GM12874 (cell line): Measurements from ENCODE around the gene STEAP3.

Experiments
- TF ChIP-seq, protein P1 (sequence below): IDR thresholded peaks from 2 replicates; pipeline ENCODE4 v1.5.1; 2011; ENCODE audit warnings: low read depth, mild to moderate bottlenecking, control low read depth, low read length, moderate library complexity; ENCODE audit not compliant: insufficient read depth

The STEAP3 gene

DNA sequence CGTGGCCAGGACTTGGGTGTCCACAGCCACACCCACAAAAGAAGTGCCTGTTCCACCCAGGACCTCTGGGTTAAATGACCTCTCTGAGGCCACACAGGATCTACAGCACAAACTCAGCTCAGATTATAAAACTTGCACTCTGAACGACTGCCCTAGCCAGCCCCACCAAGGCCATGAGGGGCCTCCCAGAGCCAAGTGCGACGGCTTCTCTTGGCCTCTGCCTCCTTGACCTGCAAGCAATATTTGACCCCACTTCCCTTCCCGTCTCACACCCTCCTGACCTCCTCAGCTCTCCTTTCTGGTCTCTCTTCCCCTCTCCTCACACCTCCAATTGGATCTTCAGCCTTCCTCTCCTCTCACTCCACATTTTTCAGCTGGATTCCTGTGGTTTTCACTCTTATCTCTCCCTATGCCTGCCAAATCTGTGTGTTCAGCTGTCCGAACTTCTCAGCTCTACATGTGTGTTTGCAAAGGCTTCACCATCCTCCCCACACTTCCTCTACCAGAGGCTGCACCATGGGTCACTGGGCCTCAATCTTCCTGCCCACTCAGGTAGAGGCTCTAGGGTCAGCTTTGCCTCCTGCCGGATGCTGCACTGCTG lies 25.3 kb upstream of the STEAP3 start:
- TF ChIP-seq, protein P1, sequence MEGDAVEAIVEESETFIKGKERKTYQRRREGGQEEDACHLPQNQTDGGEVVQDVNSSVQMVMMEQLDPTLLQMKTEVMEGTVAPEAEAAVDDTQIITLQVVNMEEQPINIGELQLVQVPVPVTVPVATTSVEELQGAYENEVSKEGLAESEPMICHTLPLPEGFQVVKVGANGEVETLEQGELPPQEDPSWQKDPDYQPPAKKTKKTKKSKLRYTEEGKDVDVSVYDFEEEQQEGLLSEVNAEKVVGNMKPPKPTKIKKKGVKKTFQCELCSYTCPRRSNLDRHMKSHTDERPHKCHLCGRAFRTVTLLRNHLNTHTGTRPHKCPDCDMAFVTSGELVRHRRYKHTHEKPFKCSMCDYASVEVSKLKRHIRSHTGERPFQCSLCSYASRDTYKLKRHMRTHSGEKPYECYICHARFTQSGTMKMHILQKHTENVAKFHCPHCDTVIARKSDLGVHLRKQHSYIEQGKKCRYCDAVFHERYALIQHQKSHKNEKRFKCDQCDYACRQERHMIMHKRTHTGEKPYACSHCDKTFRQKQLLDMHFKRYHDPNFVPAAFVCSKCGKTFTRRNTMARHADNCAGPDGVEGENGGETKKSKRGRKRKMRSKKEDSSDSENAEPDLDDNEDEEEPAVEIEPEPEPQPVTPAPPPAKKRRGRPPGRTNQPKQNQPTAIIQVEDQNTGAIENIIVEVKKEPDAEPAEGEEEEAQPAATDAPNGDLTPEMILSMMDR = no peak

- TF ChIP-seq, protein P1 = no peak
Measured at GRCh38 chr2:119201815-119202214, 21.8 kb upstream of the STEAP3 start.

DNA sequence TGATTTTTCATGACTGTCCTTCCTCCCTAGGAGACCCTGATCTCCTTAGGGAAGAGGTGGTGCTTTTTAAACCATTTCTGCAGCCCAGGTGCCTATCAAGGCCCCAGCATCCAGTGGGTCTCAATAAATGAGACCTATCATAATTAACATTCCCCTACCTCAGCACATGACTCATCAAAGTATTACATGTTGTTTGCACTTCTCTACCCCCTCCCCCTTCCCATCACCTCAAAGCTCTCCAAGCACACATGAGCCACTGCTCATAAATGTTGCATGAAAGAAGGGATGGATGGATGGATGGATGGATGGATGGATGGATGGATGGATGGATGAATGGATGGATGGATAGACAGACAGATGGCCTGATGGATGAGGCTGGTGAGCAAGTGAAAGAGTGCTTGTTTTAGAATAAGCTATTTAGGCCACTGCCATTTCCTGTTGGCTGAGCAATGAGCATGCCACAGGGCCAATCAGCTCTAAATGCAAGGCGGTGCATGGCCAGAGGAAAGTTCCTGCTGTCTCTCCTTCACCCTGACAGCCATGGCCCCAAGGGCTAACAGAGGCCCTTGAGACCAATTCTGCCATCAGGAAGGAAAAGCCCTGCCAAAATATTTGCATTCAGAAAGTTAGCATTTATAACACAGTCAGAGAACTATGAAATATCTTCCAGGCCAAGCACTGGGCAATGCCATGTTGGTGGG lies 20.9 kb upstream of the STEAP3 start:
- TF ChIP-seq, protein P1 = no peak

- TF ChIP-seq, protein P1 = no peak
Measured at GRCh38 chr2:119204525-119204924, 19.1 kb upstream of the STEAP3 start.

GRCh38 chr2:119205001-119205706 lies 18.5 kb upstream of the STEAP3 start:
- TF ChIP-seq, protein P1 = no peak

DNA sequence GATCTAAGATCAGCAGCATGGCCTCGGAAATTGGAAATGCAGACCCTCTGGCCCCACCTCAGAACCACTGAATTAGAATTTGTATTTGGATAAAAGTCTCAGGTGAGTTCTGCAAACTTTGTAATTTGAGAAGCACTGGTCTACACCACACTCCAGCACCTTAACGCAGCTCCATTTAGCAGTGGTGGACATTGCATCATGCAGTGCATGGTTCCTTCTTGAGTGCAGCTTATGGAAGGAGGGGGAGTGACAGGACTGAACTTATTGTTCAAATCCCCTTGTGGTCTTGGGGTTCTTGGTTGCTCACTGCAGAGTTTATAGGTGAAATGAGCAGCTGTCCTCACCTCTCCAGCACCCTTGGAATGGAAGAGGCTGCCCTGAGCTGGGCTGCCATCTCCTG lies 17.4 kb upstream of the STEAP3 start:
- TF ChIP-seq, protein P1 = no peak

- TF ChIP-seq, protein P1 = no peak
Measured at GRCh38 chr2:119207447-119207846, 16.2 kb upstream of the STEAP3 start.
